SKM-1 (cell line): ENCODE results near the gene VTA1.
"Not testable (repeated sequence)": the region's sequence is repeated elsewhere in the genome, so short reads cannot be mapped to it uniquely, and the experiment has no call there.

ENCODE experiments used
- DNase-seq: peaks from one replicate; lab custom pipeline; 2025; ENCODE audit not compliant: unreplicated experiment; lab: John Stamatoyannopoulos, UW

VTA1 gene, protein sequence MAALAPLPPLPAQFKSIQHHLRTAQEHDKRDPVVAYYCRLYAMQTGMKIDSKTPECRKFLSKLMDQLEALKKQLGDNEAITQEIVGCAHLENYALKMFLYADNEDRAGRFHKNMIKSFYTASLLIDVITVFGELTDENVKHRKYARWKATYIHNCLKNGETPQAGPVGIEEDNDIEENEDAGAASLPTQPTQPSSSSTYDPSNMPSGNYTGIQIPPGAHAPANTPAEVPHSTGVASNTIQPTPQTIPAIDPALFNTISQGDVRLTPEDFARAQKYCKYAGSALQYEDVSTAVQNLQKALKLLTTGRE

DNA sequence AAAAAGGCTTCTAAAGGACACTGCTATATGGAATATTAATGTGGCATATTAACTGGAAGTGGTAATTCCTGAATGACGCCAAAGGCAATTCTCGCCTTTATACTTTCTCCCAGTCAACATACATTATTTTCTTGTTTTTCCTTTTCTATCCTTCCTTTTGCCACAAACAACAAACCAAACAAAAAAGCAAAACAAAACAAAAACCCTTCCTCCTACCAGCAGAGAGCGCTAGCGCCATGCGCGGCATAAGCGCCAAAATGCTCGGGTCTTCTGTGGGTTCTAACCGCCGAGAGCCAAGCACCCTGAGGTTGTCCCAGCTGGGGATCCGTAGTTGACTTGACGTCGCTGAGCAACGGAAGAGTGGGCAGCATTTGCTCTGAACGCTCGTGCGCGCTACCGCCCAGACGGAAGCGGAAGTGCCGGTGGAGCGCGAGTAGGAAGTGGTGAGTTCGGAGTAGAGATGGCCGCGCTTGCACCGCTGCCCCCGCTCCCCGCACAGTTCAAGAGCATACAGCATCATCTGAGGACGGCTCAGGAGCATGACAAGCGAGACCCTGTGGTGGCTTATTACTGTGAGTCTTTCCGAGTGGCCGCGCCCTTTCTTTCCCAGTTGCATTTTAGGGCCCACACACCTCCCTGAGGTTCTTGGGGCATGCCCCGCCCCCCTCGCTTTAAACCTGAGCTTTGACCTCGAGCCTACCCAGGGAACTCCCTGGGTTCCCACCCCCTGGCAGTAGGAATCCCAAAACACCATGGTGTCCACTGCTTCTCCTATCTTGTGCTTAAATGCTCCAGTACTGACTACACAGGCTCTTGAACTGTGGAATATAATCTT lies at the start of gene VTA1, which contains the start of gene NMBR:
Gene VTA1 (plus strand): TSS at position 436 of the 835 bp plus-strand sequence. CDS start 25 bp downstream, at position 461.
Gene NMBR (minus strand): TSS at position 295 of the 835 bp plus-strand sequence. CDS start 58,464 bp downstream, outside the sequence.
- DNase-seq, result peak; percentile 90

DNA sequence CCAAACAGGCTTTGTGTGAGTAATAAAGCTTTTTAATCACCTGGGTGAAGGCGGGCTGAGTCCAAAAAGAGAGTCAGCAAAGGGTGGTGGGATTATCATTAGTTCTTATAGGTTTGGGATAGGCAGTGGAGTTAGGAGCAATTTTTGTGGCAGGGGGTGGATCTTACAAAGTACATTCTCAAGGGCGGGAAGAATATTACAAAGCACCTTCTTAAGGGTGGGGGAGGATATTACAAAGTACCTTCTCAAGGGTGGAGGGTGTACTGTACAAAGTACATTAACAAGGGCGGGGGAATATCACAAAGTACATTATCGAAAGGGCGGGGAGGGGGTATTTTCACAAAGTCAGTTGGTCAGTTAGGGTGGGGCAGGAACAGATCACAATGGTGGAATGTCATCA lies 42.2 kb upstream of the VTA1 start:
- DNase-seq, result not testable (repeated sequence)

DNA sequence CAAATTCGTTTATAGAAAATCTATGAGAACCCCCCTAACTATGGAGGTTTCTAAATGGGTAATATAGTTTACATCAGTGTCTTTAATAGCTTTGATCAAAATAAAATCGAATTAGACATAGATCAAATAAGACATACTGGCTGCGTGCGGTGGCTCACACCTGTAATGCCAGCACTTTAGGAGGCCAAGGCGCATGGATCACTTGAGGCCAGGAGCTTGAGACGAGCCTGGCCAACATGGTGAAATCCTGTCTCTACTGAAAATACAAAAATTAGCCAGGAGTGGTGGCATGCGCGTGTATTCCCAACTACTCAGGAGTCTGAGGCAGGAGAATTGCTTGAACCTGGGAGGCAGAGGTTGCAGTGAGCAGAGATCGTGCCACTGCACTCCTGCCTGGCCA lies 36.2 kb upstream of the VTA1 start:
- DNase-seq, result not testable (repeated sequence)

DNA sequence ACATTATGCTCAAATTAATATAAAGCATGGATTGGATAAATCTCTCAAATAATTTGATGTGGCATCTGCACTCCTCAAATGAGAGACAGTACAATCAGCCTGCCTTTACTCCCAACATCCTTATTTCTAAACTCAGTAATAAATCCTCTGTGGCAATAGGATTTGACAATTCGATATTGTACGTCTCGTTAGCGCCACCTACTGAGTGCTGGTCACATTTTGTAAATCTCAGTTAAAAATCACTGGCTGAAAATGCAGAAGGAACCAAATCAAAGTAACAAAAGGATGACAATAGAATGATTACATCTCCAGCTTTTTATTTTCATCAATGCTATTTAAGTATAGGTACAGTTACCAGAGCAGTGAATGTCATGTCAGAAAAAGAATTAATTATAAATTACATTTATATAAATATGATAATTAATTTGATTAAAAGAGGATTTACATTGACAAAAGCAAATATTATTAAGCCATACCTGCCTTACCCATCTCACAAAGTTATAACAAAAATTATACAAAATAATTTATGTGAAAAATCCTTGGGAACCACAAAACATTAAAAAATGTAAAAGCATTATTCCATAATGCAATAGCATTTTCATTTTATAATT lies 34.5 kb upstream of the VTA1 start:
- DNase-seq, result peak; percentile 66

DNA sequence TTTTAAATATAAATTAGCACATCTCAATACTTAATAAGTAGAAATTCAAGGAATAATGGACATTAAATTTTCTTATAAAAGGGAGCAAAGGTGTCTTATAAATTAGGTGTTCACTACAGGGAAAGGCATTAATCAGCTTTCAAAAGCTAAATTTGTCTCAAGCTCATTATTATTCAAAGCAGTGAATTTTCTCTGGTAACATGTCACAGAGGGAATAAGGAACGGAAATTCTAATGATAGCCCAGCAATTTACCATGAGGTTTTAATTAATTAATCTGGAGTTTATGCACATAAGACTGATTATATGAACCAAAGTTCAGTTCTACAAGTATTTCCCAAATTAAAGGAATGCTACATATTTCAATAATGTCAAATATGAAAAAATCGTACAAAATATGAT lies 29.7 kb upstream of the VTA1 start:
- DNase-seq, result no peak

DNA sequence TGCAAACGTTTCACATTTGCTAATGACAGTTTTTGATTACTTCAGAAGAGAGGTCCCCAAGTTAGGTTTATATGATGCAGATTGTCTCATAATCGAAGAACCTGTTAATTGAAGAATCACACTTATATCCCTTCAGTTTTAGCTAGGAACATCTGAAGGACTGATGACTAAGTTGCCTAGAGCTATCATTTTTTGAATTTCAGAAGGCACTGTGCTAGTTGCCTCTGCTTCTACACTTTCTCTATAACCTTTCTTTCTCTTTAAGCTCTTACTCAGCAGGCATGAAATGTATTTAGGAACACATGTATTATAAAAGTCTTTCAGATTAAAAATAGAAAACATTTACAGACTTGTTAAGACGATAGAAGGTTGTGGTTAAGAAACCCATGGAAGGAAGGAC lies 28.7 kb upstream of the VTA1 start:
- no peak for DNase-seq

DNA sequence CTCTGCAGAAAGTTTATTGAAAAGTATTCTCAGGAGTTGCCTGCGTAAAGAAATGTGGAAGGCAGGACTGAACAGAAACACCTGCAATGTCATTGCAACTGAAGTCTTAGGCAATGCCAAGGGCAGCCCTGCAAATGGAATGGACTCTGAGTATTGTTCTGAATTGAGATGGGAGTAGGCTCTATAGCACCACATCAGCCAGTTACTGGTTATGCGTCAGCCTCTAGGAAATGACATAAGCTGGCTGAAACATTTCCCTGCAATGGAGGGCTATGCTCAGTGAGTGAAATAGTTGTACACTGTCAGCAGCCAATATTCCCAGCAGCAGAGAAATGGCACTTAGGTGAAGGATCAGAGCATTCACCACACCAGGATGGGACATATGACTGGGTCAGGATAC lies 28.1 kb upstream of the VTA1 start:
- no peak for DNase-seq

DNA sequence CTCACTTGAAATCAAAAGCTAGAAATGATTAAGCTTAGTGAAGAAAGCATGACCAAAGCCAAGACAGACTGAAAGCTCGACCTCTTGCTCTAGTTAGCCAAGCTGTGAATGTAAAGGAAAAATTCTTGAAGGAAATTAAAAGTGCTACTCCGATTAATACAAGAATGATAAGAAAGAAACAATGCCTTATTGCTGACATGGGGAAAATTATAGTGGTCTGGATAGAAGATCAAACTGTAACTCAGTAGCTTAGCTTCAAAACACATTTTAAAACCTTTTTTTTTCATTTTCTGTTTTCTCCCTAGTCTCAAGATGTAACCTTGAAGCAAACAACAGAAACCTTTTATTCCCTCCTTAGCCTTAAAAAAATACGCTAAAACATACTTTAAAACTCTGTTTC lies 25.7 kb upstream of the VTA1 start:
- no peak for DNase-seq

DNA sequence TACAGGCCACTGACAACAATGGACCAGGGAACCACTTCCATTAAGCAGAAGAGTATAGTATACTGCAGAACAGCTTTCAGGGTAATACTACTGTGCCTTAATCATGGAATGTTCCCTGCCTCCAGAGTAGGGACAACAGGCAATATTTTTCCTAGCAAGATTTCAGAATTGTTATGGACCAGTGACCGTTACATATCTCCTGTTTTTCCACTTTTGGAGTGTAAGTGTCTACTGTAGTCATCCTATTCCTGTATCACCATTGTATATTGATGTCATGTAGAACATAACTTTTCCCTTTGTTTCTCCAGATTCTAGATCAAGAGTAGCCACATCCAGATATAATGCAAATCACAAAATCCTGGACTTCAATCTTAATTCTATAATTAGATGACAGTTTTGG lies 16.2 kb upstream of the VTA1 start:
- DNase-seq, result no peak

DNA sequence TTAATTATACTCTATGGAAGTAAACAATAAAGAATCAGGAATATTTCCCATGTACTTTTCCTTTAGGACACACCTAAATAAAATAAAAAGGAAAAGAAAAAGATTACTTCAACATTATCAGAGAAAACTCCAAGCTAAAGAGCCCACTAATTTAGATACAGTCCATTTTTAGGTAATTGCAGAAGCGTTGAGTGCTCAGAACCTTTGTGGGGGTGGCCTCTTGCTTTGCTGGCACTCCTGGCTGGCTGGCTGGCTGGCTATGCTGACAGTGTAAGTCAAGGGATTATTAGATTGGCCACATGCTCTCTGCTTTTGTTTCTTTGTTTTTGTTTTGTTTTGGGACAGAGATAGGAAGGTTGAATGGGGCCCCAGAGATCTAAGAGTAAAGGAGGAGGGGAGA lies 14.4 kb upstream of the VTA1 start, which contains the start of gene GJE1:
Gene GJE1 (plus strand): TSS at position 301 of the 400 bp plus-strand sequence. CDS start 234 bp downstream, outside the sequence.
- DNase-seq, result no peak

DNA sequence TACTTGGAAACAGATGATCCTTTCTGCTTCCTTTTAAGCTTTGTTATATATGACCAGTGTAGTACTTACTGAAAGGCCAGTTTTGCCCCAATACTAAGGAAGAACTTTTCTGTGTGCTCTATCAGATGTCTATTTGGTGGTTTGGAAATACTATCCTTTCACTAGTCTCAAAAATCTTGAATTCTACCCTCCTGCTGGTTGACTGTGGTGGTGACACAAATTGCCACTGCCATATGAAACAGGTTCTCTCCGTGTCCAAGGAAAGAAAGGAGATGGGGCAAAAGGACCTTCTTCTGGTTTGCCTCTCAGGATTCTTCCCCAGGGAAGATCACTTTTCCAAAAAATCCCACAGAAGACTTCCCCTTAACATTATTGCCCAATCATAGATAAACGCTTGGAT lies 8.2 kb upstream of the VTA1 start:
- DNase-seq, result no peak

DNA sequence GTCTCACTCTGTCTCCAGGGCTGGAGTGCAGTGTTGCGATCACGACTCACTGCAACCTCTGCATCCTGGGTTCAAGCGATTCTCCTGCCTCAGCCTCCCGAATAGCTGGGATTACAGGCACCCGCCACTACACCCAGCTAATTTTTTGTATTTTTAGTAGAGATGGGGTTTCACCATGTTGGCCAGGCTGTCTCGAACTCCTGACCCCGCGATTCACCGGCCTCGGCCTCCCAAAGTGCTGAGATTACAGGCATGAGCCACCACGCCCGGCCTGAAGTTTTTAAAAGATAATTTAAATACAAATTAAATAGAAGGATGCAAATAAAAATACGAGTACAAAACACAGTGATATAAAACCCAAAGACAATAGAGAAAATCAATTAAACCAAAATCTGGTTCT lies 5.5 kb upstream of the VTA1 start:
- DNase-seq, result not testable (repeated sequence)

DNA sequence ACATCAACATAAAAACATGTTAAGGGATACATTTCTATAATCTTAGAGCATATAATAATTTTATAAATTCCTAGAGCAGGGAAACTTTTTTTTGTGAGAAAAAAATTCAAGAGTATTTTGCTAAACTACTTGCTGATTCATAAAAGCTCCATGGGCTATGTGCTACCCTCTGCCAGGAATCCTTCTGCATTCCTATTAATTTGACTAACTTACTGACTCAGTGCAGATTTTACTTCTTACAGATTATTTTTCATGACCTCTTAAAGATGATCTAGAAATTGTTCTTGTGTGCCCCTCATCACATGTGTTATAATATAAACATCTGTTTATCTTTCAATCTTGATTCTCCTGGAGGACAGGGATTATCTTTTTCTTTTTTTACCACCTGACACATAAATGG lies 5.7 kb downstream of the VTA1 start:
- no peak for DNase-seq

DNA sequence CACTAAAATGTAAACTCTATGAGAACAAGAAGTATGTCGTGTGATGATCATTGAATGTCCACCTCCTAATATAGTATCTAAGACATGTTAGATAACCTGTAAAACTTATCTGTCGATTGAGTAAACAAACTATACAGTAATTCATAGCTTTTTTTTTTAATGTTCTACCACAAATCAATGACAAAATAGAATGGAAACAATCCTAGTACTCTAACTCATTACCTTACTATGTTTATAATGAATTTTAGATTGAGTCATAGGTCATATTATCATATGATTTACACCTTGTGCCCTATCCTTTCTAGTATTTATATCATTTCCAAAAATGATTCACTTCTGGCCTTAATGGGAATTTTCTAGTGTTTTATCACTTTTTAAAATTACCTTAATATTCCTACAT lies 6.1 kb downstream of the VTA1 start:
- no peak for DNase-seq

DNA sequence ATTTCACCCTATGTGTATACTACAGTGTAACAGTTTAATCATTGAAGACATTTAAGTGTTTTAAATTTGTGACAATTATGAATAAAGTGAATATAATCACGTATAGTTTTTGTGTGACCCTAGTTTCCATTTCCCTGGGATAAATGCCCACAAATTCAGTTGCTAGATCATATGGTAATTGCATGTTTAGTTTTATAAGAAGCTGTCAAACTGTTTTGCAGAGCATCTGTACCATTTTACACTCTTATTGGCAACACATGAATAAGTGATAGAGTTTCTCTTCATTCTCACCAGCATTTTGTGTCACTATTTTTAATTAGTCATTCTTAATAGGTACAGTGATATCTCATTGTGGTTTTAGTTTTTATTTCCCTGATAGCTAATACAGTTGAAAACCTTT lies 7.3 kb downstream of the VTA1 start:
- no peak for DNase-seq

DNA sequence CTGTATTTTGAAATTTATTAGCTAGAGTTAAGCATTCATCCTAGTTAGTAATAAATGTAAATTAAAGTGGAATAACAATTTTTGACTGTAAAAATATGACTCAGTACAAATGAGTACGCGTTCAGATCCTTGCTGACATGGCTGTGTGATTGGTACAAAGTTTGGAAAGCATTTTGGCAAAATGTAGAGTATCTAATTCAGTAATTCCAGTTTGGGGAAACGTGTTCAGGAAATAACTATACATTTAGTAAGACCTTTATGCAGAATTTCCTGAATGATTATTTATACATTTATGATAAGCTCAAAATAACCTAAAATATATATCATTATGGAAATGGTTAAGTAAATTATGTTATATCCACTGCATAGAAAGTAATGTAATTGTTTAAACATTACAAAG lies 8.0 kb downstream of the VTA1 start:
- DNase-seq, result no peak

DNA sequence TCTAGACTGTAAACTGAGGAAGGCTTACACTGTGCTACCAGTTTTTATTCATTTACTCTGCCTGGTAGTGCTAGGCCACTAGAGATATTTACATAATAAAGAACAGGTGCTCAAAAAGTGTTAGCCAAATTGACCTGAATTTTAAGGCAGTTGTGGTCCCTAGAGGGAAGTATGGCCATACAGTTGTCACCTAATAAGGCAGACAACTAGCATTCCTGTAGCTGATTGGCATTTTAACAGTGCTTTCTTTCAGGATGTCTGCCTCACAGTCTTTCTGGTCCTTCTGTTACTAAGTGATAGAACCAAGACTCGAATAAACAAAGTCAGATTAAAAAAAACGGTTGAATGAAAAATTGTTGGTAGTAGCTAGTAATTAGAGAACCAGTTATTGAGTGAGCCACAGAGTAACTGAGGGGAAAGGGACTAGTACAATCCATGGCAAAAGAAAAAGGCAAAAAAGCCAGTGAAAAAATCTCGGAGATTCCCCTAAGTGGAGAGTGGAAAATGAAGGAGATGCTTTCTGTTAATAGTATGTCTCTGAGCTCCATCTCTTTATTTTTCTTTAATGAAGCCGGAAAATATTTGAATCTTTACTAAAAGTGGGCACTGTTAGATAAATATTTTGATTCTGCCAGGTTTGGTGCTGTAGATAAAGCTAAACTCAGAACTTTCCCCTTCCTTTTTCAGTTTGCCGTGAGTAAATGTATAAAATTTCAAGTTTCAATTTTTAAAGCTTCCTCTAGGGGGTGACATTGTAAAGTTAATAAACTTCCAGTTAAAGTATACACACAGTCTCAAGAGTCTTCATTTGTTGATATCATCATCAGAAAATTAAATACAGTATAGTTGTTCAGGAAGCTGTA lies 9.1 kb downstream of the VTA1 start:
- peak; percentile 18 for DNase-seq

DNA sequence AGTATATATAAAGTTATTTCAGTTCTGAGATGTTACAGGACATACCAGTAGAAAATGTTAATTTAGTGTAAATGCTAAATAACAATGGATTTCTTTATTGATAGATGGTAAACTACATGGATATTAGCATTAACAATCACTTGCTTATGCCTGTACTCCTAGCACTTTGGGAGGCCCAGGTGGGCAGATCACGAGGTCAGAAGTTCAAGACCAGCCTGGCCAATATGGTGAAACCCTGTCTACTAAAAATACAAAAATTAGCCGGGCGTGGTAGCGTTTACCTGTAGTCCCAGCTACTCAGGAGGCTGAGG lies 9.7 kb downstream of the VTA1 start:
- not testable (repeated sequence) for DNase-seq

DNA sequence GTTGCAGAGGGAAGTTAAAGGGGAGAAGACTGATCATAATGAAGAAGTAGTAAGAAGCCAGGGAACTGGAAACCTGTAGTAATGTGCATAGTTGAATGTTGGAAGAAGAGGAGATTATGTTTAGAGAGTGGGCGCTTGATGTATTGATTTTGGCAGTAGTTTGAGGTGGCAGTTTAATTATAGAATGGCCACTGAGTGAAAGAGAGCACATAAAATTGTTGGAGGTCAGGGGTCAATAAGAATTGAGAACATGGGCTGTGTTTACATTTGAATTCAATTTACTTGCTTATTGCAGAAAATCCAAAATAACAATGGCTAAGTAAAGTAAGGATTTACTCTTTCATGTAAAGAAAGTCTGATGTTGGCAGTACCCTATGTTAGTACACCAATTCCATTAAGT lies 15.7 kb downstream of the VTA1 start:
- no peak for DNase-seq

DNA sequence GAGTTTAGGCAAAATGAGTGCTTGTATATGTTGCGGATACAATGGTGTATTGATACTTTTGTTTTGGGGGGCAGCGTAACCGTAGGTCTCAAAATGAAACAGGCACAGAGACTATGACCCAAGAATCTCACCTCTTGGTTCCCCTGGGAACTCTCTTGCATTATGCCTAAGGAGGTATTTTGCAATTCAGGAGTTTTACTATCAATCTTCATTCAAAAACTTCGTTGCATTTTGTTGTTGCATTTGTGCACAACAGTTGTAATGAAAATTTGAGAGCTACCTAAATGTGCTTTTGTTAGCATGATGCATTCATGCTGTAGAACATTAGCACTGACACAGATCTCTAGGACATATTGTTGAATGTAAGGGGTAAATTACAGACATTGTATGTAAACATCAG lies 18.2 kb downstream of the VTA1 start:
- DNase-seq, result no peak

DNA sequence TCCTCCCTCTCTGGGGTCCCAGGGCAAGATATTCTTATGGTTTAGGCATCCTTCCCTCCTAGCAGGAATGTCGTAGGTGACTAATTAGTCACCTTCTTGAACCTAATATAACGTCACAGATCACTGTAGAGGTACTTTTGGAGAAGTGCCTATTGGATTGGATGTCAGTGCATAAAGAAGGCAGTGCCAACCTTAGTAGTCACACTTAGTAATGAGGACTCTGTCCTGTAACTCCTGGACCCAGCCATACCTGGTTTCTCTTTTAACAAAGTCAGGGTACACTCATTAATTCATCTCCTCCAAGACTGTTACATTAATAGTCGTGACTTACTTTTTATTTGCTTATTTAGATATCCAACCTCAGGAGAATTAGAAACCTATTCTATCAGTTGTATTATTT lies 20.0 kb downstream of the VTA1 start:
- no peak for DNase-seq
